ENCODE results near the gene DOCK9.

DOCK9 gene

DNA sequence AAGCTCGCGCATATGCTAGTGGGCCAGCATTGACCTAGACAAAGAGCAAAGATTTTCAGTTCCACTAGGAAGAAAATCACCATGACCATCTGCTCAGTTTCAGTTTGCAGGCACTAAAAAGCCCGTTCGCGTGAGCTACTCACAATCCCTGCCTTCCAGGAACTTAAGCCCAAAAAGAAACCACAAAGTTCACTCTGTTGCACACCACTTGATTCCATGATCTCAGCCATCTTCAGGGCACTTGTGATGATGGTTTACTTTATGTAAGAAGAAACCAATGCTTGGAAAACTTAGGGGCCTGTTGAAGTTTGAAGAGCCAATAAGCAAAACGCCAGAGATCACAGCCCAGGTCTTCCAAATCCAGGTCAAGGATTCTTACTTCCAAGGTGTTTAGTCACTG, 180.4 kb downstream of the DOCK9 start:
- DNase-seq (ENCODE audit: low spot score) = no peak

DNA sequence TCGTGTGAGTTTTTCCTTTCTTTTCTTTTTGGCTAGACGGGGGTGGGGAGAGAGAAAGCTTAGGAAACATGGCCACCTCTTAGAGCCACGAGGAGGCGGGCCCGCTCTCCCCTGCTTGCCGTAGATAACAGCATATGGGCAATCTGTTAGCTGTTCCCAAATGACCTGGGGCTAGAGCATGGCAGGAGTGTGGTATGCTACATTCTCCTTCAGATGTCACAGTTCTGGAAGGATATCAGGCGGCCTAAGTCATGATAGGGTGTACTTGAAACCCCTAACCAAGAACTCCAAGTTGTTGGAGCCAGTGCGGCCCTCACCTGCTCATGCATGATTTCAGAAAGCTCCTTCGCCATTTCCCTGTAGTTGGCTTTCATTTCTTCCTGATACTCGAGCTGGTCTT, 181.1 kb downstream of the DOCK9 start:
- no peak for DNase-seq (ENCODE audit: low spot score)

DNA sequence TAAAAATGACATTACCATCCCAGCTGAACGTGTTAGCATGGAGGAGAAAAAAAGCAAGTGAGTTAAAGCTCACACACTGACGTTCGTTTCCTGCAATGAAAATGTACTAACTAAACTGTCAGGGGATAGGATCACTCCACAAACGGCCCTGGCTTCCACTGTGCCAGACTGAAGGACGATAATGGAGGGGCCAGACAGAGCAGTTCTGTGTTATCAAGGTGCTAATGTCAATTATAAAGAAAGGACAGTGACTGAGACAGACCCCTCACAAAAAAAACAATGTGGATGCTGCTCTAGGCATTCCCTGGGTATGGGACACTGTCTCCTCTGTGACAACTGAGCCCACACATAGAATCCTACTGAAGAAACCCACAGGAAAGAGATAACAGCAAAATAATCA, 181.7 kb downstream of the DOCK9 start:
- no peak for DNase-seq (ENCODE audit: low spot score)

DNA sequence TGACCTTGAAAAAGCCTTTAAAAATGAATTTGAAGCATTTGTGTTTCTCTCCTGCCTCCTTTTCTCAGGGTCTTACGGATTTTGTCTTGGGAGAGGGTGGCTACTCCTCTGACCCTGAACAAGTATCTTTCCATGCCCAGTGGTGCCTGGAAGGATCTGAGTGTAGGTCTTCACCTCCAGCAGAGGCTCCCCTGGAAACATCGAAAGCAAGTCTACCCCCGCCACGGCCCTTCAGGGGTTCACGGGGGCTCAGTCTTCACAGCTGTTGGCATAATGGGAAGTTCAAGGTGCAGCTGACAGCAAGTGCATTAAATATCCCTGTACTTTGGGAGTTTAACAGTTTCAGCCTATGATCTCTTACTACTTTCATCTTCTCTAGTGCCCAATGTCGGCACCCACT, 182.6 kb downstream of the DOCK9 start:
- no peak for DNase-seq (ENCODE audit: low spot score)

DNA sequence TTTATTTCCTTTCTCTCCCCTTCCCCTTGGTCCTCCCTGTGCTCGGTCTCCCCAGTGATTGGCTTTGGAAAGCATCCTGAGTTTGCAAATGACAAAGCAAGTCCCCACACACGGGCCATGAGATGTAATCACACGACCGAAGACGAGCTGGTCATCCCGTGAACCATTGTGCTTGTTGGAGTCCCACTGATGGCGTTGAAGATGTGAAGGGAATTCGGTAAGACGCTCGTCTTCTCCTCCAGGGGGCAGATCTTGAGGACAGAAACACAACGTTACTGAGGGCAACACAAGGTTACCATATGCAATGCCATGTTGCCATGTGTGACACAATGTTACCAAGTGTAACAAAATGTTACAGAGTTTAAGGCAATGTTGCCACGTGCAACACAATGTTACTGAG, 183.4 kb downstream of the DOCK9 start:
- no peak for DNase-seq (ENCODE audit: low spot score)

DNA sequence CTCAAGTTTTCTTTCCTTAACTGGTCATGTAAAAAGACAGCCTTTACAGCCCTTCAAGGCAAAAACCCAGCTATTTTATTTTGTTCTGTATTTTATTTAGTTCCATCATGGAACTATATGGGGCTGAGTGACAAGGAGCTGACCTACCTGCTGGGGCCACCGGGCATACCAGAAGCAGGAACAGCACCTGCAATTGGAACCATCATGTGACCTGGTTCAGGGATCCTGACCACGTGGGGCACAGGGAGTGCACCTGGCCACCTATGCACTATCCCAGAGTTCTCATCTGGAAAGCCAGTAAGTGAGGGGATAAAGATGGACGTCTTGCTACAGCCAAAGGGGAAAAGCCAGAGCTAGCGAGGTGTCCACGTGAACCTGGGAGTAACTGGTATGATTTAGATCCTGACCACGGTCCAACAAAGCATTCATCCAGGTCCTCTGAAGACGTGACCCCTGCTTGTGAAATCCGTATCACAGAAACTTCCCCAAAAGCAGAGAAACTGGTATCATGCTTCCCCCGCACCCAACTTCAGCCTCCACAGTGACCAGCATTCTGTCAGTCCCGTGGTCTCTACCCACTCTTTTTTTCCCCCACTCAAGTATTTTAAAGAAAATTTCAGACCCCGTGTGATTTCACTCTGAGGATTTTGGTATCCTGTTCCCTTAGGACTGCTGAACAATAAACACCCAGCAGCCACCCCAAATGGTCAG, 184.9 kb downstream of the DOCK9 start:
- no peak for DNase-seq (ENCODE audit: low spot score)

DNA sequence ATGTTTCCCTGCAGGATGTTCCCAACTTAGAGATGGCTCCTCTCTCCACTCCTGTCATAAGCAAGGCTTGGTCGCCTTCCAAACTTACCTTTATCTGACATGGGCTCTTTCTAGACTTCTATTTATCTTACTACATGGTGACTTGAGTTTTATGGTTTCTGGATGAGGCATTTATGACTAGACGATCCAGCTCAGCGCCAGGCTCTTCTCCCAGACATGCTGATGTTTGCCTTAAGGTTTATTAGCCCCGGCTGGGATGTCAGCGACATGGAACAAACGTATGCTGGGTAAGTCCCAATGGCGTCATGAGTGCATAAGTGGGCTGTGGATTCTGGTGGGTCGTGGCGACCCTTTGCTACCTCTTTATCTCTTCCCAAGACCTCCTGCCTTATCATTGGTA, 185.5 kb downstream of the DOCK9 start:
- DNase-seq (ENCODE audit: low spot score) = no peak

DNA sequence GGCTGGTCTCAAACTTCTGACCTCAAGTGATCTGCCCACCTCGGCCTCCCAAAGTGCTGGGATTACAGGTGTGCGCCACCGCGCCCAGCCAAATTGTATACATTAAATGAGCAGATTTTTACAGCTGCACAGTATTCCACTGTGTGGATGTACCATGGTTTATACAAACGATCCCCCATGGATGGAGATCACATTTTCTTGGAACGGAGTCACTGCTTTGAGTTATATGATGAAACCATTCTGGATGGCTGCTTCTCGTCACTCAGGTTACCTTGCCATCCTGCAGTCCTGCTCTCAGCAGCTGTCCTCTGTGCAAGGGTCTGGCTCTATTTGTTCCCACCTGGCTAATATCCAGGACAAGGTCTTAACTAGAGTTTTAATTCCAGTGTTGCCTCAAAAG, 186.3 kb downstream of the DOCK9 start:
- no peak for DNase-seq (ENCODE audit: low spot score)

DNA sequence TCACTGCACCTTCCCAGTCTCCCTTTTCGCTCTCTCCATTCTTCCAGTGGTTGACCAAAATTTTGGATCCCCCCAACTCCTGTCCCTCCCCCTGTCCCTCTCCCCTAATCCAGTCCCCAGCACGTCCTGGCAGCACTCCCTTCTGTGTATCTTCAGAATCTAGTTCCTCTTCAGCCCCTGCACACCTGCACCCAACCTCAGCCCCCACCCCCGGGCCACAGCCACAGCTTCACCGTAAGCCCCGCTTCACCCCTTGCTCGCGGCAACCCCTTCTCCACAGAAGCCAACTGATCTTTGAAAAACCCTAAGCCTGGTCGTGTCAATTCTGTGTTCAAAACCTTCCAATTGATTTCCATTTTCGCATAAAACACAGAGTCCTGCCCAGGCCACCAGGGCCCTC, 189.9 kb downstream of the DOCK9 start:
- no peak for DNase-seq (ENCODE audit: low spot score)

DNA sequence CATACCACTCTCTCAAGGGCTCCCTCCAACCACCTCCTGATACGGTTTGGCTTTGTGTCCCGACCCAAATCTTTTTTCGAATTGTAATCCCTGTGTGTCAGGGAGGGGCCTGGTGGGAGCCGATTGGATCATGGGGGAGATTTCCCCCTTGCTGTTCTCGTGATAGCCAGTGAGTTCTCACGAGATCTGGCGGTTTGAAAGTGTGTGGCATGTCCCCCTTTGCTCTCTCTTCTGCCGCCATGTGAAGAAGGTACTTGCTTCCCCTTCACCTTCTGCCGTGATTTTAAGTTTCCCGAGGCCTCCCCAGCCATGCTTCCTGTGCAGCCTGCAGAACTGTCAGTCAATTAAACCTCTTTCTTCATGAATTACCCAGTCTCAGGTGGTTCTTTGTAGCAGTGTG, 190.7 kb downstream of the DOCK9 start:
- DNase-seq (ENCODE audit: low spot score) = no peak

DNA sequence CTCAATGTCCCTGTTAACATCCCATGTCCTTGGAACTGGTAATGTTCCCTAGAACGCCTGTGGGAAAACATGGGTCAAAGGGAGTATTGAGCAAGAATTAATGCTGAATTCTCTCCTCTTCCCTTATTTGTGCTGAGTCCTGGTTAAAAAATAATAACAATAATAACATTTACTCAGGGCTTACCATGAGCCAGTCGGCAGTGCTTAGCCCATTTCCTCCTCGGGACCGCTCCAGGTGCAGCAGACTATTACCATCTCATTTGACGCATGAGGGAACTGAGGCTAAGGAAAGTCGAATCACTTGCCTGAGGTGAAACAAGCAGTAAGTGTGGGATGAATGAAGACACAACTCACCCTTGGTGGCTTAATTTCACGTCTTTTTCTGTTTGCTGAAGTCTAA, 191.8 kb downstream of the DOCK9 start:
- DNase-seq (ENCODE audit: low spot score) = no peak

DNA sequence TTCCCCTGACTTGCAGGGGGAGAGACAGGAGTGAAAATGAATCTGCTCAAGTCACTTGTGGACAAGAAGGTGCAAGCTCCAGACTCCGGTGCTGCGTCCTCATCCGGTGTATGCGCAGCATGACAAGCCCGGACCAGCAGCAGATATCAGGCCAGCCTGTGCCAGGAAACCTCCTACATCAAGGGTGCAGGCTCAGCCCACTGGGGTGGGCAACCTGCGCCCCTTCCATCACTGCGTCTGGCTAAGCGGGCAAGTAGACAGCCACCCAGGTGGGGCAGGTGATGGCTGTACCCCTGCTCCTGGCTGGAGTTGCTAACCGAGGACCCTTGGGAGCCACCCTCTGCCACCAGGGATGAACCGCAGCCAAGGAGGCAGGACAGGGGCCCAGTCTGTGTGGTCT, 192.5 kb downstream of the DOCK9 start:
- no peak for DNase-seq (ENCODE audit: low spot score)

DNA sequence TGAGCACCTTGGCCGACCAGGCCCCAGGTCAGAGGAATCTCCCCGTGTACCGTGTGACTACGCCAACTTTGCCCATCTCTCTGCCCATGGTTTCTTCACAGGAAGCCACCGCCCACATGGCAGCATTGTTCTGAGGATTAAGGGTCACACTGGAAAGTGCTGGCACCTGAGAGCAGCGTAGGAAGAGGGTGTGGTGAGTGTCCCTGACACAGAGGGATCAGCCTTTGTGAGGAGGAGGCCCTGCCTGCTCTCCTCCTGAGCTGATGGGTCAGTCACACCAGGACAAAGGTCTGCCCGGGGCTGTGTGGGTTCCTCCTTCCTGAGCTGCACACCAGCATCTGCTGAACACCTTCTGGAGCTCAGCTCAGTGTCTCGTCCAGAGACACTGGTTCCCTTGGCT, 193.2 kb downstream of the DOCK9 start:
- peak; percentile 60 for DNase-seq (ENCODE audit: low spot score)

DNA sequence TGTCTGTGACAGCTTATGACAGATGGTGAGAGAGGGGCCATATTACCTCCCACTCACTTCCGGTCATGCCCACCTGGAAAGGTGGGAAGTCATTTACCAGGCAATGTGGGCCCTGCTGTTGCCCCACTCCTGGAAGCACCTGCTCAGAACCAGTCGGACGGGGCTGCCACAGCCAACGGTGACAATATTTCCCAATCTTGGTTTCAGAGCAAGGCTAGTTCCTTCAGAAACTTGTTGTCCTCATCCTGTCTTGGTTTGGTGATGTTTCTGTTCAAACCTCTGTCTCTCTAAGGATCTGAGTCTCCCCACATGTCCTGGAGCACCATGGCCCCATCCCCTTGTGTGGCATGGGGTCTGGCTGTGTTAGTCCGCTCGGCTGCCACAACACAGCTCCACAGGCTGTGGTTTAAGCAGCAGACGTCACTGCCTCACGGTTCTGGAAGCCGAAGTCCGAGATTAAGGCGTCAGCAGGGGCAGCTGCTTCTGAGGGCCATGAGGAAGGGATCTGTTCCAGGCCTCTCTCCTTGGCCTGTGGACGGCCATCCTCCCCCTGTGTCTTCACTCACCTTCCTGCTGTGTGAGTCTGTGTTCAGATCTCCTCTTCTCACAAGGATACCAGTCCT, 193.9 kb downstream of the DOCK9 start:
- no peak for DNase-seq (ENCODE audit: low spot score)

DNA sequence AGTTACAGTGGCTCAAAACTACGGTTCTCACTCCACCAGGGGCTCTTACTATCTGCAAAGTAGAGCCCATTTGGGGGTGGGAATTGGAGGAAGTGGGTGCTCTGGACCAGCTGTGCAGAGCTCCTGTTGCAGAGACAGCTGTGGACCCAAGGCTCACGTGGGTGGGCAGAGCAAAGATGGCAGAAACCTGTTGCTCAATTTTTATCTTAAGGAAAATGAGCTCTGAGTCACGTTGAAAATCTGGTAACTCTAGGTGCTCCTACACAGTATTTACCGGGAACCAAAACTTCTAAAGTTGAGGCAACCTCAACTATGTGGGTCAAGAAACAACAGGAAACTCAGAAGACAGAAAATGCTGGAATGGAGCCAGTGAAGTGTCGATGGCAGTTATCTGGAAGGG, 195.2 kb downstream of the DOCK9 start:
- no peak for DNase-seq (ENCODE audit: low spot score)

DNA sequence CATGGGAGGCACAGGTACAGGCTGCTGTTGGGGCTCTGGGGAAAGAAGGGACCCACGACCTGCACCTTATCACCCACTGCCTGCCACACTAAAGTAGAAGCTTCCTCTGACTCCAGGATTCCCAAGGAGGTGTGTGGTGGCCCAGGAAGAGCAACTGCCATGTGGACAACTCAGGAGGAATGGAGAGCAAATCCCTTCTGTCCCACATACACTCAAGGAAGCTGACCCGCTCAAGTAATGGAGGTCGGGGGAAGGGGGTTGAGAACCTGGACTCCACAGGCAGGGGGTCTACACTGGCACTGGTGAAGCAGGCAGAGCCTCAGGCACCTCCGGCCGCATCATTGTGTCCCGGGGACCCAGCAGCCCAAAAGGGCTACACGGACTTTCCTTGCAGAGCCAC, 196.0 kb downstream of the DOCK9 start:
- no peak for DNase-seq (ENCODE audit: low spot score)

DNA sequence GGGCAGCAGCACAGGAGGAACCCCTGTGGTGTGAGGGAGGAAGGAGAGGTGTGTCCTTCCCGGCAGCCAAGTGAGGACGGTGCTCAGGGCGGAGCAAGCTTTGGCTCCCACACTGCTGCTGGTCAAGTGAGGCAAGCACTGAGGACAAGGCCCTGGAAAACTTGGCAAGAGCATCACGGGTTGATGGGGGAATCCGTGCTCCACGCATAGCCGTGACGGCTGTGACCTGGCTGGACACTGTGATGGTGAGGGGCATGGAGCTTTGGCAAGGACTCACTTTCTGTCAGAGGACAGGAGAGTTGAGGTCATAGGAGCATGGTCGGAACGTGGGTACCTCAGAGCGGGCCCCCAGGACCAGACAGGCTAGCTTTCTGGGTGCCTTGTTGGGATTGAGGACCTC, 196.4 kb downstream of the DOCK9 start:
- no peak for DNase-seq (ENCODE audit: low spot score)

DNA sequence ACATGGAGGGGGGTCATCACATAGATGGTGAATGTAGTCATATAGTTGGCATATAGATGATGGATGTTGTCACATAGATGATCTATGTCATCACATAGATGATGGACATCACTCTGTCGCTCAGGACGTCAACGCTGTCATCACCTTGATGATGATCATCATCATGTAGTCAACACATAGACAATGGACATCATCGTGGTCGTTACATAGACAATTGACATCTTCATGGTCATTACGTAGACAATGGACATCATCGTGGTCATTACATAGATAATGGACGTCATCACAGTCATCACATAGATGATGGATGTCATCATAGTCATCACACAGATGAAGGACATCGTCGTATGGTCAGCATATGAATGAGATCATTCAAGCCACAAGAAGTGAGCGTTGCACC, 196.8 kb downstream of the DOCK9 start:
- DNase-seq (ENCODE audit: low spot score) = no peak

DNA sequence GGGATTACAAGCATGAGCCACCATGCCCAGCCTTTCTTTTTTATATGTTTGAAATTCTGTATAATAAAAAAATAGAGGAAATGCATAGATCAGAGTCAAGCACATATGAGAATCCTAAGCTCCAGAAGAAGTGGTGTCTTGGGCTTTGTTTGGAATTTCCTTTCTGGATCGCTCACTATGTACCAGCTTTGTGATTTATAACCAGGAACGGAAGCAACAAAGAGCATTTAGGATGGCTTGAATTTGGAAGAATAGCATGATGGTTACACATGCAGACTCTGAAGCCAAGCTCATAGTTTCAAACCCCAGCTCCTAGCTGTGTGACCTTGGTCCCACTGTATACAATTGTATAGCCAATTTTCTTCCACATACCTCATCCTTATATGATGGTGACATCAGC, 197.4 kb downstream of the DOCK9 start:
- DNase-seq (ENCODE audit: low spot score) = no peak

DNA sequence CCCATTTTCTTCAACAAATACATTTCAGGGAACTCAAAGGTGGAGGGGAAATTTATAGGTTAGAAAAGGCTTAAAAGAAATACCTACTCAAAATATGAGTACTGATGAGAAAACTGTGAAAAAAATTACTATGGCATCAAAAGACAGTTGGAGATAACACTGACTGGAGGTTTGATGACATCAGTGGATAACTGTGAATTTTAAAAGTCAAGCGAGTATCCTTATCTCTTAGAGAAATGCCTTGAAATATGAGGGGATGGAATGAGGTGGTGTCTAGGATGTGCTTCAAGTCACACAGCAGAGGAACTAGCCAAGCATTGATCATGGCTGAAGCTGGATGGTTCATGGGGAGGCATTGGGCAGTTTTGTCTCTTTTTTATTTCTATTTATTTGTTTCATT, 198.2 kb downstream of the DOCK9 start:
- no peak for DNase-seq (ENCODE audit: low spot score)

DNA sequence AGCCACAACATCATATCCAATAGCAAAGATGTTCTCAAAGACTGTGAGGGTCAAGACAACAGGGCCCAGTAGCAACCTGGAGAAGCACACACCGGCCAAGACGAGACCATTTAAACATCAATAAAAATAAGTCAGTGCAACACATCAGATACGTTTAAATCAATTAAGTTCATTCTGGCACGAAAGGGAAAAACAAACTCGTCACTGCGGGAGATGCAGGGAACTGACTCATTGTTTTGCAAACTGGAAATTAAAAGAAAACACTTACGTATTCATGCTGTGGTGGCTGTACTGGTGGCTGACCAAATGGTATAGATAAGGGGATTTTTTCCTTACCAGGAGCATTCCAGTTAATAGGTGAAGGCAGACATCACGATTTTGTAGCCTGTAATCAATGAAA, 199.1 kb downstream of the DOCK9 start:
- DNase-seq (ENCODE audit: low spot score) = no peak

DNA sequence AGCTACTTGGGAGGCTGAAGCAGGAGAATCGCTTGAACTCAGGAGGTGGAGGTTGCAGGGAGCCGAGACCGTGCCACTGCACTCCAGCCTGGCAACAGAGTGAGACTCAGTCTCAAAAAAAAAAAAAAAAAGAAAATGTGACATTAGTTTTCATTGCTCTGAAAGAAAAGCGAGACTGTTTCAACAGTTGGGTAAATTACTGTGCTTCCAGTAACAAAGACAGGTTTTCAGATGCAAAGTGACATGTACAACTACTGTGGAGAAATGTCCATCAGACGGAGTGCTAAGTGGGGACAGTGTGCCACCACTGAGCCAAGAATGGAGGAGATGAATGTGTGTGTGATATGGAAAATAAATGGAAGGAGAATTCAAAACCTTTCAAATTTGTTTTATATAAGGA, 201.2 kb downstream of the DOCK9 start:
- no peak for DNase-seq (ENCODE audit: low spot score)

DNA sequence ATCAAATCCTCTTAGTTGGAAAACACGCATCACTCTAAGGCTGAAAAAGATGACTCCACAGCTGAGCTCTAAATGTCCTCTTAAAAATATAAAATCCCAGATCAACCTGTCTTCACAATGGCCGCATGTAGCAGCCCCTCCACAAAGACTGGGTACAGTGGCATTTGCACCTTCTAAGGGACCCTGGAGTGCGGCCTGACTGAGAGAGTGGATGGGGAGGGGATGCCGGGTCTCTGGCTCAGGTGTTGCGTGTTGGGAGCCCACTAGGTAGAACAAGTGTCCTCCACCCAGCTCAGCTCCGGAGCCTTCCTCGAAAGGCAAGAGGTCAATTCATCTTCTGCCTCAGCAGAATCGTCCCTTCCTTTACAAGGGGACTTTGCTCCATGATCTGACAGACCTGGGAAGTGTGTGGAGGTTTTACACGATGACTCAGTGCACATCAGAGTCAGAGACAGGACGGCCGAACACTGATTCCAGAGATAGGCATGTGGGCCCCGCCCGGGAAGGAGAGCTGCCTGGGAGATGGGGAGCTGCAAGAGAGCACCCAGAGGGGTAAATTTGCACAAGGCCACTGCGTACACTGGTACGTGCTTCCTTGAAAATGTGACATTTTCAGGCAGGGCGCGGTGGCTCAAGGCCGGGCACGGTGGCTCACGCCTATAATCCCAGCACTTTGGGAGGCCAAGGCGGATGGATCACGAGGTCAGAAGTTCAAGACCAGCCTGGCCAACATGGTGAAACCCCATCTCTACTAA, 201.8 kb downstream of the DOCK9 start:
- peak; percentile 91 for DNase-seq (ENCODE audit: low spot score)

DNA sequence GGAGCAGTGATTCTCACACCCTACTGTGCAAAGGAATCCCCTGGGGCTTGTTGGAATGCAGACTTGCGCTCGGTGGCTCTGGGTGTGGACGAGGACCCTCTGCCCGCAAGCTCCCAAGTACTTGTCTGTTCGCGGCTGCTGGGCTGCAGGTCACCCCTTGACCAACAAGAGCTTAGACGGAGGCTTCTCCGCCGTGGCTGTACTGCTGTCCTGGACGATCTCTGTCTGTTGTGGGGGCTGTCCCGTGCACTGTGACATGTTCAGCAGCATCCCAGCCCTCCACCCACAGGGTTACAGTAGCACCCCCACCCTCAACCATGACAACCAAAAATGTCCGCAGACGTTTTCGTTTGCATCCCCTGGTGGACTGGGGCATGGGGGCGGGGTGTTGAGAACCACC, 202.5 kb downstream of the DOCK9 start:
- DNase-seq (ENCODE audit: low spot score) = no peak
